ENCODE measurements around the gene CATSPERE.
"Not testable (repeated sequence)": the region's sequence is repeated elsewhere in the genome, so short reads cannot be mapped to it uniquely, and the experiment has no call there.

The CATSPERE gene

DNA sequence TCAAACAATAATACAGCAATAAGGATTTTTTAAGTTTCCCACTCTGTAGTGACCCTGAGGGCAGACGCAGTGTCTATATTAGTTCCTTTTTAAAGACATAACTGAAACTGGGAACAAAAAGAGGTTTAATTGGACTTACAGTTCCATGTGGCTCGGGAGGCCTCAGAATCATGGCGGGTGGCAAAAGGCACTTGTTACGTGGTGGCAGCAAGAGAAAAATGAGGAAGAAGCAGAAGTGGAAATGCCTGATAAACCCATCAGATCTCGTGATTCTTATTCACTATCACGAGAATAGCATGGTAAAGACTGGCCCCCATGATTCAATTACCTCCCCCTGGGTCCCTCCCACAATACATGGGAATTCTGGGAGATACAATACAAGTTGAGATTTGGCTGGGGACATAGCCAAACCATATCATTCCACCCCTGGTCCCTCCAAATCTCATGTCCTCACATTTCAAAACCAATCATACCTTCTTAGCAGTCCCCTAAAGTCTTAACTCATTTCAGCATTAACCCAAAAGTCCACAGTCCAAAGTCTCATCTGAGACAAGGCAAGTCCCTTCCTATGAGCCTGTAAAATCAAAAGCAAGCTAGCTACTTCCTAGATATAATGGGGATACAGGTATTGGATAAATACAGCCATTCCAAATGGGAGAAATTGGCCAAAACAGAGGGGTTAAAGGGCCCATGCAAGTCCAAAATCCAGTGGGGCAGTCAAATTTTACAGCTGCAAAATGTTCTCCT is 205.8 kb downstream of the CATSPERE start:
- DNase-seq = not testable (repeated sequence)

DNA sequence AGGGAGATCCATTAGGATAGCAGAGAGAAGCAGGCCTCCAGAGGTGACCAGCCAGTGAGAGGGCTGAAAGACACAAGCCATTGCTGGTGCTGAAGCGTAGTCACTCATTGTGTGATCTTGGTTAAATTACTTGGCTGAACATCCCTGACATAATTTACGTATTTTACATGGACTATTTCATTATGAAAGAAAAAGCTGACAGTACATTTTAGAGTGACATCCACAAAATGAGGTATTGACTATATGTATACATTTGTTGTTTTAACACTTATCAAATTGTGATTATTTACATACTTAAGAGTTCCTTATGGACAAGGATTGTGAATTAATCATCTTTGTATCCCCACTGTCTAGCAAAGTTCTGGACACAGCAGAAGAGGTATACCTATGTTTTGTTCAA is 206.7 kb downstream of the CATSPERE start:
- DNase-seq = no peak

DNA sequence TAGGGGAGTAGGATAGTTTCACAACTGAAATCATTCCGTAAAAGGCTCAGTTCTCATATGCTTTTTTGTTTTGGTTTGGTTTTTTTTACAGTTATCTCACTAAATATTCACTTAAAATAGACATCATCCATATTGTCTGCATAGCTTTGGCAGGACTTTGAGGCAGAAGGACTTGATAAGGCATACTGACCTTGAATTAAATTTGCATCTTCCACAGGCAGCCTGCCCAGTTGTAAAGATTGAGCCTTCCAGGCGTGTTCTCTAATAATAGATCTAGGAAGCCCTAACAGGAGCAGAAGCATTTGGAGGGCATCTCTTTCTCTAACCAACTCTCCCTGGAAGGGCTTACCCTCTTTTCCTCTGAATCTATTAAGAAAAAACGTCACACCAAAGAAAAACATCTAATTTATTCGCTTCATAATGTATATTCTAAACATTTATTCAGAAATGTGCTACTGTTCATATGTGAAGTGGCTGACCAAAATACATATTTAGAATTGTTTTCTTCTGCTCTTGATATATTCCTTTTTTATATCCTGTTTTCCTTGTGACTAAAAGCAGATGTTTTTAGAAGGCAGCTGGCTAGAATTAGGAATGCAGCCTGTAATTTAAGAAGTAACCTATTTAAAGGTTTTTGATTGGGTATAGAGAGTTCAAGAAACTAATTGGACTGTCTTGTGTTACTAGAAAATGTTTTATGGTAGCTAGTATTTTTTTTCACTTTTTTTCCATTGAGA is 212.0 kb downstream of the CATSPERE start:
- peak in 1 of 2 experiments; percentile 20 for DNase-seq

DNA sequence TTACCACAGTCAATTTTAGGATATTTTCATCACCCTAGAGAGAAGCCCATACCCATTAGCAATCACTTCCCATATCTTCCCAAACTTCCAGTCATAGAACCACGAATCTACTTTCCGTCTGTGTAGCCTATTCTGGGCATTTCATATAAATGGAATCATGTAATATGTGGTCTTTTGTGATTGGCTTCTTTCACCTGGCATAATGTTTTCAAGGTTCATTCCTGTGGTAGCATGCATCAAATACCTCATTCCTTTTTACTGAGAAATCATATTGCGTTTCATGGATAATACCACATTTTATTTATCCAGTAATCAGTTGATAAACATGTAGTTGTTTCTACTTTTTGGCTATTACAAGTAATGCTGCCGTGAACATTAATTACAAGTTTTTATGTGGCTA is 213.4 kb downstream of the CATSPERE start:
- no peak for DNase-seq

DNA sequence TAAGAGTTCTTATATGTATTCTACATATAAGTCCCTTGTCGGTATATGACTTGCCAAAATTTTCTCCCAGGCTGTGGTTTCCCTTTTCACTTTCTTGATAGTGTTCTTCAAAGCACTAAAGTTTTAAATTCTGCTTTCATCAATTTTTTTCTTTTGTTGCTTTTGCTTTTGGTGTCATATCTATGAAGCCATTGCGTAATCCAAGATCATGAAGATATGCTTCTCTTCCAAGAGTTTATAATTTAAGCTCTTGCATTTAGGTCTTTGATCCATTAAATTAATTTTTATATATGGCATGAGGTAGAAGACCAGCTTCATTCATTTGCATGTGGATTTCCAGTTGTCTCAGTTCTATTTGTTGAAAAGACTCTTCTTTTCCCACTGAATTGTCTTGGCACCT is 214.1 kb downstream of the CATSPERE start:
- no peak for DNase-seq

DNA sequence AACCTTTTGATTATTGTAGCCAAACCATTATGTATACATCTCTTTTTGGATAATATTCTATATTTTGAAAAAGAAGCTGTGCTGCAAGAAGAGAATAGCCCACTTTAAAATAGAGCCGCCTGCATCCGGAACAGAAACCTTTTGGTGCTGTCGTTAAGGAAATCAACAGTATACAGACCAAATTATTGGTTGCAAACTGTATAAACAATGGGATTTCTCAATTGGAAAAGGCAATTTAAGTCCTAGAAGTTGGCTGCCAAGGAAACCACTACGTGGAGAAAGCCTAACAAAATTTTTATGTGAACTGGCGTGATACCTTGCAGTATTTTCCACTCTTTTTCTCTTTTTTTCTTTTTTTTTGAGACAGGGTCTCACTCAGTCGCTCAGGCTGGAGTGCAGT is 217.6 kb downstream of the CATSPERE start:
- DNase-seq = no peak

DNA sequence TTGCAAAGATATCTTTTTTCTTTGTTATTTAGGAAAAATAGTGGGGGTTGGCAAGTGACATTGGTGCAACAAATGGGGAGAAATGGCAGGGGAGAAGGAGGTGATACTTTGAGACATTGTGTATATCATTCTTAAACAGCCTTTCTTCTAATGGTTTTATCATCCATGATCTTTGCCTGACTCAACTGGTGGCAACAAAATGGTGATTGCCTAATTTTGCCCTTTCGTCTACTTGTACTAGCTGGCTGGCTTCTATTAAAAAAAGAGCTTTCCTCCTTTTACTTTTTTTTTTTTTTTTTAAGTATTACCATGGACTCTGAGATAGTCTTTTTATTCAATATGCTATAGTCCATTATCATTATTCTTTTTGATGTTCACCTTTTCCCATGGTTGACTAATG is 219.6 kb downstream of the CATSPERE start:
- no peak for DNase-seq

DNA sequence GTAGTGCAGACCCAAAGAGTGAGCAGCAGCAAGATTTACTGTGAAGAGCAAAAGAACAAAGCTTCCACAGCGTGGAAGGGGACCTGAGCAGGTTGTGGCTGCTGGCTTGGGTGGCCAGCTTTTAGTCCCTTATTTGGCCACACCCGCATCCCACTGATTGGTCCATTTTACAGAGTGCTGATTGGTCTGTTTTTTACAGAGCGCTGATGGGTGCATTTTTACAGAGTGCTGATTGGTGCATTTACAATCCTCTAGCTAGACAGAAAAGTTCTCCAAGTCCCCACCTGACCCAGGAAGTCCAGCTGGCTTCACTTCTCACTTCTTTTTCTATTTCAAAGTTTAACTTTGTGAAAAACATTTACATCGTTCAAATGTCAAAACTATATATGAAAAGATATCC is 221.0 kb downstream of the CATSPERE start:
- not testable (repeated sequence) for DNase-seq

Measured in NCI-H526 (cell line).